Kidney epithelial cell (primary cell): ENCODE results near the gene ARHGDIA. TPM values are rescaled to one million over a fixed set of nuclear protein-coding genes. Genes with fewer than 3 reads are reported as not detected.

Experiments used
- DNase-seq: peaks from one replicate; pipeline ENCODE4 v3.0.0-alpha.2; 2010; ENCODE audit warnings: low read depth
- H3K27me3 ChIP-seq: 2 replicates; pipeline ENCODE4 v1.6.0; 2011; ENCODE audit warnings: low read length; ENCODE audit not compliant: control insufficient read depth, insufficient read depth
- H3K36me3 ChIP-seq: 2 replicates; pipeline ENCODE4 v1.5.1; 2011; ENCODE audit warnings: low read length; ENCODE audit not compliant: control insufficient read depth, insufficient read depth
- H3K4me3 ChIP-seq: 2 replicates; pipeline ENCODE4 v1.5.1; 2011; ENCODE audit warnings: low read depth, mild to moderate bottlenecking, control low read depth, low read length
- CTCF ChIP-seq: IDR thresholded peaks from 2 replicates; pipeline ENCODE4 v1.5.1; 2011; ENCODE audit warnings: mild to moderate bottlenecking, moderate library complexity, low read length, control low read depth, inconsistent platforms; ENCODE audit not compliant: insufficient read depth, poor library complexity, severe bottlenecking
- total RNA-seq: library from RNA; depleted of rRNA; stranded (reverse); fragments of >200 nt; gene quantifications from 2 replicates; pipeline ENCODE4 v1.2.3, GENCODE V29; 2015

Gene ARHGDIA
- total RNA-seq, 1 donor from 2014 or later: 243 TPM

GRCh38 chr17:81914103-81914850 lies 43.1 kb upstream of the ARHGDIA start:
- Histone ChIP-seq H3K36me3 (peaks cover 6% of the 10 kb centered on the region), H3K27me3 (no peaks in the 10 kb centered on the region), H3K4me3 (no peak overlapping the region)
- DNase-seq: no peak
- no peak for TF ChIP-seq CTCF

- Histone ChIP-seq H3K36me3 (peaks cover 6% of the 10 kb centered on the region), H3K4me3 (no peak overlapping the region), H3K27me3 (no peaks in the 10 kb centered on the region)
- TF ChIP-seq CTCF: no peak
- no peak for DNase-seq
Measured at GRCh38 chr17:81913394-81914102, 42.4 kb upstream of the ARHGDIA start.

- Histone ChIP-seq H3K27me3 (no peaks in the 10 kb centered on the region), H3K36me3 (peaks cover 6% of the 10 kb centered on the region), H3K4me3 (no peak overlapping the region)
- DNase-seq: no peak
- no peak for TF ChIP-seq CTCF
Measured at GRCh38 chr17:81912441-81913309, 41.5 kb upstream of the ARHGDIA start.

- no peak for TF ChIP-seq CTCF
- no peak overlapping the region for H3K4me3 ChIP-seq
- no peak for DNase-seq
Measured at GRCh38 chr17:81911969-81912368, 40.8 kb upstream of the ARHGDIA start.

GRCh38 chr17:81911277-81911961 lies 40.3 kb upstream of the ARHGDIA start, which contains the start of gene PCYT2:
Gene PCYT2, minus strand, starts transcription at chr17:81911399. Its CDS starts 44 bp downstream, at chr17:81911355.
- DNase-seq: no peak
- no peak for TF ChIP-seq CTCF
- no peaks in the 10 kb centered on the region for H3K27me3 ChIP-seq
- H3K4me3 ChIP-seq: peak within 1 kb of the TSS; percentile 51
- peaks cover 6% of the 10 kb centered on the region for H3K36me3 ChIP-seq

More at GRCh38 chr17:81911969-81912368, 40.8 kb upstream of the ARHGDIA start:
- H3K27me3 ChIP-seq: no peaks in the 10 kb centered on the region
- H3K36me3 ChIP-seq: peaks cover 6% of the 10 kb centered on the region
